ENCODE data around the gene GNB5. TPM values are rescaled to one million over a fixed set of nuclear protein-coding genes. Genes with fewer than 3 reads are reported as not detected.

GNB5 gene
- total RNA-seq = 27.3 and 34.8 TPM in 2 replicates

DNA sequence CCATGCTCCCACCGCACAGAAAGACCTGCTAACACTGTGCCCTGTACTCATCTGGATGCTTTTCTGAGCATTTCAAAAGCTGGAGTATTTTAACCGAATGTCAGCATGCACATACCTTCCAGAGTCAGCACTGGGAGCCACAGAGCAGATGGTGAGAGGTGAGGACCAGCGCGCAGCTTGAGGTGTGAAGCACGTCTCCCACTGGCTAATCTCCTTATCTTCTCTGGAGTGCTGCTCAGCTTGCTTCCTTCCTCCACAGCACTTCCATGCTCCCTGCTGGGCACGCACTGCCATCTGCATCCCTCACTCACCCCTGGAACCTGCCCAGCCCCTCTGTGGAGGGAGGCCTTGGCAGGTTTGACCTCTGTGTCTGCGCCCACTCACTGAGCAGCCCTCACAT, at the start of gene GNB5:
TSS of gene GNB5 (minus strand) at position 186 of the 400 bp plus-strand sequence. CDS start 6,716 bp downstream, outside the sequence.

Other genes with a start within 250 kb of the GNB5 start
- 25.9 and 30.1 TPM in 2 replicates for gene LEO1, start 219.6 kb downstream of the GNB5 start, total RNA-seq
- gene MAPK6, start 172.2 kb downstream of the GNB5 start, total RNA-seq = 54.1 and 65.1 TPM in 2 replicates
- 0.09 and 0.14 TPM in 2 replicates for gene BCL2L10, start 78.6 kb downstream of the GNB5 start, total RNA-seq
- gene MYO5C, start 104.4 kb upstream of the GNB5 start, total RNA-seq = 0.09 and 0.14 TPM in 2 replicates